GM04503 (cell line): Measurements from ENCODE around the gene AK3.

Source experiments
- DNase-seq: peaks from one replicate; pipeline ENCODE4 v3.0.0-alpha.2; 2012; ENCODE audit warnings: low read depth

Gene AK3

DNA sequence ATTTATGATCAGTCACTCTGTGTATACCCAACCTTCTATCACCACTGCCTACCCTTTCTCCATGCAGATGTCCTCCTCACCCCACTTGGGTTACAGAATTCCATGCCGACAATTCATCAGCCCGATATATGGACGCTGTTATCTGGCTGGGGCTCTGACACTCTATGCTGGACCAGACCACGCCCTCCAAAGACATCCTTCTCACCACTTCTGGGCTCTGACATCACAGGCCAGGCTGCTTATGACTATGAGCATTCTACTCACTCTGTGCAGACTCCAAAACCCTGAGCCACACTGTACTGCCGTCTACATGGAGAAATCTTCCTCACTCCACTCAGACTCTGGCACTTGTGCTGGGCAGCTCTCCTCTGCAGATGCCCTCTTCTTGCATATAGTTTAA lies 7.6 kb upstream of the AK3 start:
- no peak for DNase-seq

DNA sequence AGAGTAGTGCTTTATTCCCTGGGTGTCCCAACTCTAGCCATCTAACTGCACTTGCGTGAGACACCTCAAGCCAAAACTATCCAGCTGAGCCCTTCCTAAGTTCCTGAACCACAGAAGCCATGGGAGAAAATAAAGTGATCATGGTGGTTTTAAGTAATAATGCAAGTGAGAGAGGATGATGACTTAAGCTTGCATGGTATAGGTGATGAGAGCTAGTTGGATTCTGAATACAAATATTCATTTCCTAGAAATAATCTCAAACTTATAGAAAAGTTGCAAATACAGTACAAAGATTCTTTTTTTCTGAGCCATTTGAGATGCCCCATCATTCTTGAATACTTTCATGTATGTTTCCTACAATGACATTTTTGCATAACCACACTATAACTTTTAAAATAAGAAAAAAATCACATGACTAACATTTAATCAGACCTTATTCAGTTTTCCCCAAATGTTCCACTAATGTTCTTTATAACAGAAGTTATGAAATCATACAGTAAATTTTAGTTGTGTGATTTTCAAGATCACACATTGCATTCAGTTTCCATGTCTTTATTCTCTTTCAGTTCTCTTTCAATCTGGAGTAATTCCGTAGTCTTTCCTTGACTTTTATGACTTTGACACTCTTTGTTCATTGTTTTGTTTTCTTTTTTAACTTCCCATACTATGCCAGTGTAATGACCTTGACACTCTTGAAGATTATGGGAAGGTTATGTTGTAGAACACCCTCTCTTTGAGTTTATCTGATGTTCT lies 5.5 kb upstream of the AK3 start:
- DNase-seq: no peak

DNA sequence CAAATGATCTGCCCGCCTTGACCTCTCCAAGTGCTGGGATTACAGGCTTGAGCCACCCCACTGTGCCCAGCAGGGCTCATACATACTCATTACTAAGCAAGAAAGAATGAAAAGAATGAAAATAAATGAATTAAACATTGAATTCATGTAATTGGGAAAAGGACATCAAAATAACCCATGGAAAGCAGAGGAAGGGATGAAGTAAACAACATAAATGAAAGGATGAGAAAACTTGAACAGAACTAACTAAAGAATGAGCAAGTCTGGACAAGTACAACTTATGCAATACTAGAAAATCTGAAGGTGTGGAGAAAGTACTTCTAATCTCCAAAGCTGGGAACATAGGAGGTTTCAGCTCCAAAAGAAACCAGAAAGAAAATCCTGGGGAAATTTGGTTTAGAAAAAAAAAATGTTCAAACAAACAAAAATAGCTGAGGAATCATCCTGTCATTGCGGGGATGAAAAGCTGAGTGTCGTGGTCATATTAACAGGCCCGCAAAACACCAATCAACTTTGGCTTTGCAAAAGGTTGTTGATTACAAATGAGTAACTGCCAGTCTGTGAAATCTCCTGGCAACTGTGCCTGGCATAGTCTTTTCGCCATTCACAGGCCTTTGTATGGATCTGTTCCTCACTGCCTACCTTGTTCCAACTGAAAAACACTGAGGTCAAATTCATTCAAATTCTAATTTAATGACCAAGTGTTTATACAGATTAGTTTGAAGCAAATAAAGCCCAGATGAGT lies 2.3 kb upstream of the AK3 start:
- peak; percentile 9 for DNase-seq

DNA sequence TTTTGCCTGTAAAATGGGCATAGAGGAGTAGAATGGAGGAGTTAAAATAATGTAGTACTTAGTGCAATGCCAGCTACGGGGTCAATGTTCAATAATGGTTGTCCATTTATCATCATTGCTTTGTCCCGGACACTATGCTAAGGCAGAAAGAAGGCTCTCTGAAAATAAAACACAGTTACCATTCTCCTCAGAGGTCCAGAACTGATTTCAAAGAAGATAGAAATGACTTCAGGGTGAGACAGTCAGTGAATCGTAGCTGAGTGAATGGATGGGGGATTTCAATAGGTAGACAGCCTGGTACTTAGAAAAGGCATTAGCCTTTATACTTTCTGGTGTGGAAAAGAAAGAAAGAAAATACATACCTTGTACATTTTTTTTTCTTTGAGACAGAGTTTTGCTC lies 1.2 kb upstream of the AK3 start:
- DNase-seq: no peak

DNA sequence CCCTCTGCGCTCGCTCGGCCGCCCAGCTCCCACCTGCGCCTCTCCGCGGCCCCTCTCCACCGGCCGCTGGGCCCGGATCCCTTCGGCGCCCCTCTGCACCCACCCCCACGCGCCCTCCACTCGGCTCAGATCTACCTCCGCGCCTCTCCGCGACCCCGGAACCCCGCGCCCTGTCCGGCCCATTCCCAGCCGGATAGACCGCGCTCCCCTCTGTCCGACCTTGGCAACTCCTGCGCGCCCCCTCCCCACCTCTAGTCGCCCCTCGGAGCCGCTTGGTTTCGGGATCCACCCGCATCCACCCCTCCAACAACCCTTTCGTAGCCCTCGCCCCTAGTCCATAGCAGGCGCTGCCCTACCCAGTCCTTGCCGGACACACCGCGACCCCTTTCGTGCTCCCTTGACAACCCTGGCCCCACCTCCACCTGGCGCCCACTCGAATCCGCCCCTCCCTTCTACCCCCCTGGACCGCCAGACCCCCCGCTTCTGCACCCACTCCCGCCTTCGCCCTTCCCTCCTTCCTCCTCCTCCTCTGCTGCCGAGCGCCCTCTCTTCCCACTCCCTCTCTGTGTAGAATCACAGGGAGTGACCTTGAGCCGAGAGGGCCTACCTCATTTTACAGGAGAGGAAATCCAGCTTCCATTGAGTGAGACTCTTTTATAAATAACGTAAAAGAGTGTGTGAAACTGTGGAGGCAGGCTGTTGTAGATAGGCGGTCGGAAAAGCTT lies 525 bp upstream of the AK3 start:
- DNase-seq: no peak

DNA sequence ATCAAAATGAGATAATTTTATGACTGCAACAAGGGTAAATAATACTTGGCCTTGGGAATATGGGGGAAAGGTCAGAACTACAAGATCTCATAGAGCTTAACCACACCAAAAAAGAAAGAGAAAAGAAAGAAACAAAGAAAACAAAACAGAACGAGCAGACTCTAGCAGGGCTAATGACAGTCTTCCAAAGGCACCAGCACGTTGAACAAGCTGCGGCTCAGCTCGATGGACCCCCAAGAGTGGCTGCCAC lies 689 bp downstream of the AK3 start:
- DNase-seq: no peak

DNA sequence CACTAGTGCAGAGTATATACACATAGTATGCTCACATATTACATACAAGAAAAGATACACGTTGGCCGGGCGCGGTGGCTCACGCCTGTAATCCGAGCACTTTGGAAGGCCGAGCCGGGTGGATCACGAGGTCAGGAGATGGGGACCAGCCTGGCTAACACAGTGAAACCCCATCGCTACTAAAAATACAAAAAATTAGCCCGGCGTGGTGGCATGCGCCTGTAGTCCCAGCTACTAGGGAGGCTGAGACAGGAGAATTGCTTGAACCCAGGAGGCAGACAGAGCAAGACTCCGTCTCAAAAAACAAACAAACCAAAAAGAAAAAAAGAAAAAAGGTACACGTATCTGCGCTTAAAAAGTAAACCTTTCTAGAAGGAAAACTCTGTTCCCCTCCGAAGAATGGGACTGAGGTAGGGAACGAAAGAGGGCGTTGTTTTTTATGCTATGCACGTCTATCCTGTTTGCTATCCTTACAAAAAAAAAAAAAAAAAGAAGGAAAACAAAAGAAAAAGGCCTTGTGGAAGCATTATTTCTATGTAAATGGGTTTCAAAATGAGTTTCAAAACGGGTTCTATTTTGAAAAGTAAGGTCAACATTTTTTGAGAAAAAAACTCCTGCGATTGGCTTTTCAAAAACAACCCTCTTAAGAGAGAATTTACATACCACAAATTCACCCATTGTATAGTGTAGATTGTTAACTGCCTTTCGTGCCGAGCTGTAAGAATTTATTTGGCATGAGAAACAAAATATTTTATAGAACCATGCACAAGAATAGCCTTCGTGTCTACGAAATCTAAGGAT lies 1.2 kb downstream of the AK3 start:
- DNase-seq: no peak

DNA sequence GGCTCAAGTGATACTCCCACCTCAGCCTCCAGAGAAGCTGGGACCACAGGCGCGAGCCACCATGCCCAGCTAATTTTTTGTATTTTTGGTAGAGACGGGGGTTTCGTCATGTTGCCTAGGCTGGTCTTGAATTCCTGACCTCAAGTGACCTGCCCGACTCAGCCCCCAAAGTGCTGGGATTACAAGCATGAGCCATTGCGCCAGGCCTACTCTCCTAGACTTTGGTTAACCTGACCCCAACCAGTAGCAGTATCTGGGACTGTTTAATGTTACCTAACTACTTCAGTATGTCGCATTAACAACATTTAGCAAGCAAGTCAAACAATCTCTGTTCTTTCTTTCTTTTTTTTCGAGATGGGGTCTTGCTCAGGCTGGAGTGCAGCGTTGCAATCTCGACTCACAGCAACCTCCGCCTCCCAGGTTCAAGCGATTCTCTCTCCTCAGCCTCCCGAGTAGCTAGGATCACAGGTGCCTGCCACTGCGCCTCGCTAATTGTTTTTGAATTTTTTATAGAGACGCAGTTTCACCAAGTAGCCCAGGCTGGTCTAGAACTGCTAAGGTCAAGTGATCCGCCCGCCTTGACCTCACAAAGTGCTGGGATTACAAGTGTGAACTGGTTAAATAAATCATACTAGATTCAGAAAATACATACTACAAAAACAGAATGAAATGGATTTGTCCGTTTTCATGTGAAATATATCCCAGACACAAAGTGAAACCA lies 2.0 kb downstream of the AK3 start:
- no peak for DNase-seq

DNA sequence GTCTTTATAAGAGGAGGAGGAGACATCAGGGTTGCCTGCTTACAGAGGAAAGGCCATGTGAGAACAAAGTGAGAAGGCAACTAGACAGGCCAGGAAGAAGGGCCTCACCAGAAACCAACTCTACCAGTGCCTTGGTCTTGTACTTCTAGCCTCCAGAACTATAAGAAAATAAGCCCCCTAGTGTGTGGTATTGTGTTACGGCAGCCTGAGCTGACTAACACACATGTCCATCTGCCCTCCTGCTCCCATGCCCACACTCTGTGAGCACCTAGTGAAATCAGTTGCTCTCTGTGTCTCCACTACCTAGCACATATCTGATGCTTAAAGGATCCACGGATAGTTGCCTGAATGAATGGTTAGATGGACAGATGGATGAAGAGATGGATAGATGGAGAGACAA lies 6.9 kb downstream of the AK3 start:
- no peak for DNase-seq

DNA sequence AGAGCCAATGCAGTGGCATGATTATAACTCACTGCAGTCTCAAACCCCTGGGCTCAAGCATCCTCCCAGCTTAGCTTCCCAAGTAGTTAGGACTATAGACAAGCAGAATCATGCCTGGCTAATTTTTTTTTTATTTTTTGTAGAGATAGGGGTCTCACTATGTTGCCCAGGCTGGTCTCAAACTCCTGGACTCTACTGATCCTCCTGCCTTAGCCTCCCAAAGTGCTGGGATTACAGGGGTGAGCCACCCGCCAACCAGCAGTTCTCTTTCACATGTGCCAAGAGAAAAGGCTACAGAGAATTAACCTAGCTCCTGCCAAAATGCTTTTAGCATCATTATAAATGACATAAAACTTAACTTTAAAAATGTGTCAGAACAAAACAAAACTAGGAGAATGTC lies 8.1 kb downstream of the AK3 start:
- DNase-seq: no peak

DNA sequence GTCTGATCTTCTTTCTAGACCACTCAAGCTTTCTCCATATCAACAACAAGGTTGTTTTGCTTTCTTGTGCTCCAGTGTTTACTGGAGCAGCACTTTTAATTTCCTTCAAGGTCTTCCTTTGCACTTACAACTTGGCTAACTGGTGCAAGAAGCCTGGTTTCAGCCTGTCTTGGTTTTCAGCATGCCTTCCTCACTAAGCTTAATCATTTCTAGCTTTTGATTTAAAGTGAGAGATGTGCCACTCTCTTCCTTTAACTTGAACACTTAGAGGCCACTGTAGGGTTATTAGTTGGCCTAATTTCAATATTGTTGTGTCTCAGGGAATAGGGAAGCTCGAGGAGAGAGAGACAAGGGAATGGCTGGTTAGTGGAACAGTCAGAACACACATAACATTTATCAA lies 13.4 kb downstream of the AK3 start:
- DNase-seq: no peak

DNA sequence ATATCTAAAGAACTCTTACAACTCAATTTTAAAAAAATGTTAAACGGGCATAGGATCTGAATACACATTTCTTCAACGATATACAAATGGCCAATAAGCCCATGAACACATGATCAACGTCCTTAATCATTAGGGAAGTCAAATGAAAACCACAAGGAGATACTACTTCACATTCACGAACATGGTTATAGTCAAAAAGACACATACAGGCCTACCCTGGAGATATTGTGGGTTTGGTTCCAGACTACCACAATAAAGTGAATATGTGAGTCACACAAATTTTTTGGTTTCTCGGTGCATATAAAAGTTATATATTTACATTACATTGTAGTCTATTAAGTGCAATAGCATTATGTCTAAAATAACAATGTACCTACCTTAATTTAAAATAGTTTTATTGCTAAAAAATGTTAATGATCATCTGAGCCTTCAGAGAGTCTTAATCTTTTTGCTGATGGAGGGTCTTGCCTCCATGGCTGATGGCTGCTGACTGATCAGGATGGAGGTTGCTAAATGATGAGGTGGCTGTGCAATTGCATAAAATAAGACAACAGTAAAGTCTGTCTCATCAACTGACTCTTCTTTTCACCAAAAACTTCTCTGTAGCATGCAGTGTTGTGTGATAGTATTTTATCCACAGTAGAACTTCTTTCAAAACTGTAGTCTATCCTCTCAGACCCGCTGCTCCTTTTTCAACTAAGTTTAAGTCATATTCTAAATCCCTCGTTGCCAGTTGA lies 15.1 kb downstream of the AK3 start:
- DNase-seq: no peak

DNA sequence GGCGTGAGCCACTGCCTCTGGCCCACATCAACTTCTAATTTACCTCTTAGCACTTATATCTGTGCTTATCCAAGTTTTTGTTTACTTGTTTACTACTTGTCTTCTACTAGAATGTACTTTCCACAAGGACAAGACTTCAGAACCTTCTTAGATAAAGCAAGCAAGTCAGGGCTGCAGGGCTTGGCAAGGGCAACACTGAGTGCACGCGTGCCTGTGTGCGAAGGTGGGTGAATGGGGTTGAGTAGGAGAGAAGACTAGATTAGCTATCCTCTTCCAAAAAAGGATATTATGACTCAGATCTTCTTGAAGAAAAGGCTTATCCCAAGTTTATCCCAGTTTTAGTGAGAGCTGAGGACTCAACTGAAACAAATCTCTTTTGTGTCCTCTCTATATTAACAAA lies 19.3 kb downstream of the AK3 start:
- no peak for DNase-seq

DNA sequence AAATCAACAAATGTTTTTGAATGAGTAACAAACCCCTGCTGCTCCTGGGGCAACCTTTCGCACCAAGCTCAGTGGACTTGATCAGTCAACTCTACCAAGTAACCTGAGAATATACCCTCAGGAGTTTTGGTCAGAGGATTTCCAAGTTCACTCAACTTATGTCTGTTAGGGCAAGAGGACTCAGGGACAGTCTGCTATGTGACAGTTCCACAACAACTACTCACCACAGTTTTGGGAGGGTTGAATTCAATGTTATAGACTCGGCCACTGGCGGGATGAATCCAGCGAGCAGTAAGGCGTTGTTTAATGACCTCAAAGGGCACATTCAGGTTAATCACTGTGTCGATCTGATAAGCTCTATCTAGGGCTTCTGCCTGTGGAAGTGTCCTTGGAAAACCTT lies 22.1 kb downstream of the AK3 start:
- DNase-seq: no peak

DNA sequence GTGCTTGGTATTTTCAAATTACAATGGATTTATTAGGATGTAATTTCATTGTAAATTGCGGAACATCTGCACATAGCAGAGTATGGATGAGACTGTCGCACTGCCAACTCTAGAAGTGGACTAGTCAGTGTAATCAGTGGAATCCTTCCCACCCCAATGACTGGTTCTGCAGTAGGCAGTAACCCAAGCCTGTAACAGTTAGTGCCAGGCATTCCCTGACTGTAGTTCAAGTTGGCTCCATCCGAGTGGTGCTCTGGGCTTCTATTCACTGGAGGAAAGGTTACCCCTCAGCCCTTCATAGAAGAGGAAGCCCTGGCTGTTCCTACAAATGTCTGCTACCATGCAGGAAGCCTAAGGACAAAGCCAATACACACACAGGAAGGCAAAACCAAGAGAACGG lies 23.2 kb downstream of the AK3 start:
- DNase-seq: no peak

DNA sequence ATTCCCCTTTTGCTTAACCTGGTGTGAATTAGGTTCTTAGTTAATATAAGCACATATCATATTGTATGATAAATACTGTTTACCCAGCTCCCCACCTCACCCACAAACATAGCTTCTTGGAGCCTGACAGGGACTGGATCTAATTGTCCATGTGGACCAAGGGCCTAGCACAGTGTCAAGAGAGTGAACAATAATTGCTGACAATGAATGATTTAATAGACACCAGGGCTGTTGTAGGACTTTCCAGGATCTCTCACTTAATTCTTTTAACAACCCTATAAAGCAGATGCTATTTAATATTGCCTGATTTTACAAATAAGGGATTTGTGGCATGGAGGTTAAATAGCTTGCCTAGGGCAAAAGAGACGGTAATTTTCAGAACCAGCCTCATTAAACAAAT lies 24.8 kb downstream of the AK3 start:
- no peak for DNase-seq

DNA sequence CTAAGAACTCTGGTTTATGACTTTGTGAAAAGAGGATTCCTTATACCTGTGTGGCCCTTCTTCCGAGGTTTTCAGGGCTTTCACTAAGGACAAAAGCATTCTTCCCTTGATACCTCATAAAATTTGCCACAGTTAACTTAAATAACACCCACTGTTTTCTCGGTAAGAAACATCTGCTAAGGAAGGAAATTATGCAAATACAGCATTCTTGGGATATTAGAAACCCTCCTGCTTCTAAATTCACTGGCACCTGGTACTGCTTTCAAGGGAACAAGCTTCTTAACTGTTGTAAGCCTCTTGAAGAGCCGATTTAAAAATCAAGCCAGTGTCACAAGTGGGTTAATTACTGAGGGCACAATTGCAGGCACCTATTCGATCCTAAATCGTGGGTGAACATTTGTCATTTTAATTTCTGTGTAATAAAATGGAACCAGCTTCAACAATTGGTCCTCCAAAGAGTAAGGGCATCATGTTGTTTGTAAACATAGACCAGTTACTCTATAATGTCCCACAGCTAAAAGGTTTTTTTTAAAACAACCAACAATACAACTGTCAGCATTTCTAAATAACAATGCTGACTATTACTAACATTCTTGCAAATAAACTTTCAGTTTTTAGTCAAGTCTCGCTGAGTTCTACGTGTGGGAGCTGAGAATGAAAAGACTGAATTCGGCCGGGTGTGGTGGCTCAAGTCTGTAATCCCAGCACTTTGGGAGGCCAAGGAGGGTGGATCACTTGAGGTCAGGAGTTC lies 26.6 kb downstream of the AK3 start:
- no peak for DNase-seq

DNA sequence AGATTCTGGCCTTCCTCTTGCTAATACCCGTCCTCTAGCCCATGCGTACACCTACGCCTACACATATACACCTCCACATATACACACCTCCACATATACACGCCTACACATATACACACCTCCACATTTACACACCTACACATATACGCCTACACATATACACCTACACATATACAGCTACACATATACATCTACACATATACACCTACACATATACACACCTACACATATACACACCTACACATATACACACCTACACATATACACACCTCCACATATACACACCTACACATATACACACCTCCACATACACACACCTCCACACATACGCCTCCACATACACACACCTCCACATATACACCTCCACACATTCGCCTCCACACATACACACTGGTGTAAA lies 27.2 kb downstream of the AK3 start:
- no peak for DNase-seq

DNA sequence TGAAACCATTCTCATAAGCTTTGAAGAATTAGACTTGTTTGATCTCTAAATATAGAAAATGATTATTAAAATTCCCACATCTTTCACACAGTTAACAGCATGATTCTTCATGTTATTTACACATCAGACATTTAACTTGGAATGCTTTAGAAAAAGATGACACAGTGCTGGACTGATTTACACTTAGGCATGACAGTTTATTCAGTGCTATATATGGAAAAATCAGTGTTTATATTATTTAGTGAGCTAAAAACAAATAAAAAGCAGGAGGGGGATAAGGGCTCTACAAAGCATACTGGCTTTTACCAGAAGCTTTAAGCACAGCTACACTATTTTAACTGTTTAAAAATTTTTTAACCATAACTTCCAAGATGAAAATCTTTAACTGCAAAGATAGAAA lies 31.6 kb downstream of the AK3 start:
- no peak for DNase-seq

DNA sequence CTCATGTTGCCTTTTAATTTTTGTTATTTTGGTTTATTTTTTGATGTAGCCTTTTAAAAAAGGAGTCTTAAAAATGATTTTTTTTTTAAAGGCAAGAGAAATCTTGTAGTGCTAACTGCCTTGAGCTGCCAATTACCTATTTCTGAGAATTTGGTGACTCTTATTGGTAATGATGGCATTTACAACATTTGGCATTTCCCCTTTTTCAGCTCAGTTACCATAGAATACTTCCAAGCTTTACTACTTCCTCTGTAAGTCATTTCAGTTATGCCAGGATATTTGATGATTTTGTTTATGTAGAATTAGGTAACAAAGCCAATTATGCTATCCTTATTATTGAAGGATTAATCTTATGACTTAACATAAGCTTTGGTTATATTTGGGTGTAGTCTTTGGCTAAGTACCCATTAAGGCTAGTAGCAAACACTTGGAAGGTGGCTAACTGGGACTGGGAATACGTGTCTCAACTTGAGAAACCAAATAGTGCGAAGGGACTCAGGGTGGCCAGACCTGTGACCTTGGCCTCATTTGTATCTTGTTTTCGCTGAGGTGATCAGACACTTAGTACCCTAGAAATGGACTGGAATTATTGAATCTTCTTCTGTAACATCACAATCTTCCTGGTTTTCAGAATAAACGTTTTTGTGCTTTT lies 33.9 kb downstream of the AK3 start:
- no peak for DNase-seq
